ENCODE results near the gene SIPA1L2.

Gene SIPA1L2

GRCh38 chr1:232628335-232629249 lies 1.3 kb downstream of the SIPA1L2 start:
- Histone ChIP-seq H3K9me3 (ENCODE audit: control insufficient read depth in 5 of 5, low read length in 5 of 5) (no peaks in the 10 kb centered on the region), H3K9ac (ENCODE audit: low read length in 5 of 5) (peak overlapping the region in 4 of 5 donors; percentile 28 to 71 (median 69)), H3K4me1 (ENCODE audit: control insufficient read depth in 5 of 5, insufficient read depth in 5 of 5, low read length in 5 of 5) (peaks cover 0 to 30% (median 25%) of the 10 kb centered on the region in 5 donors), H3K27me3 (ENCODE audit: control insufficient read depth in 5 of 5, insufficient read depth in 4 of 5, low read length in 5 of 5) (peaks cover 0 to 6% (median 0%) of the 10 kb centered on the region in 5 donors), H3K4me3 (ENCODE audit: low read depth in 1 of 5, low read length in 5 of 5) (peak overlapping the region; percentile 59 to 80 (median 75)), H3K36me3 (ENCODE audit: control insufficient read depth in 5 of 5, insufficient read depth in 5 of 5, low read length in 5 of 5) (no peaks in the 10 kb centered on the region), H3K27ac (ENCODE audit: low read depth, low read length) (peak overlapping the region; percentile 62)

GRCh38 chr1:232627645-232628334 lies 2.1 kb downstream of the SIPA1L2 start:
- Histone ChIP-seq H3K27me3 (ENCODE audit: control insufficient read depth in 5 of 5, insufficient read depth in 4 of 5, low read length in 5 of 5) (peaks cover 0 to 6% (median 0%) of the 10 kb centered on the region in 5 donors), H3K9ac (ENCODE audit: low read length in 5 of 5) (no peak overlapping the region), H3K9me3 (ENCODE audit: control insufficient read depth in 5 of 5, low read length in 5 of 5) (no peaks in the 10 kb centered on the region), H3K4me3 (ENCODE audit: low read depth in 1 of 5, low read length in 5 of 5) (peak overlapping the region in 4 of 5 donors; percentile 19 to 80 (median 76)), H3K27ac (ENCODE audit: low read depth, low read length) (no peak overlapping the region), H3K4me1 (ENCODE audit: control insufficient read depth in 5 of 5, insufficient read depth in 5 of 5, low read length in 5 of 5) (peaks cover 0 to 31% (median 25%) of the 10 kb centered on the region in 5 donors), H3K36me3 (ENCODE audit: control insufficient read depth in 5 of 5, insufficient read depth in 5 of 5, low read length in 5 of 5) (no peaks in the 10 kb centered on the region)

GRCh38 chr1:232627171-232627570 lies 2.8 kb downstream of the SIPA1L2 start:
- Histone ChIP-seq H3K9ac (ENCODE audit: low read length in 5 of 5) (no peak overlapping the region), H3K9me3 (ENCODE audit: control insufficient read depth in 5 of 5, low read length in 5 of 5) (no peaks in the 10 kb centered on the region), H3K36me3 (ENCODE audit: control insufficient read depth in 5 of 5, insufficient read depth in 5 of 5, low read length in 5 of 5) (no peaks in the 10 kb centered on the region), H3K4me3 (ENCODE audit: low read depth in 1 of 5, low read length in 5 of 5) (peak overlapping the region in 2 of 5 donors; percentile 75 to 78), H3K27me3 (ENCODE audit: control insufficient read depth in 5 of 5, insufficient read depth in 4 of 5, low read length in 5 of 5) (peaks cover 0 to 6% (median 0%) of the 10 kb centered on the region in 5 donors), H3K4me1 (ENCODE audit: control insufficient read depth in 5 of 5, insufficient read depth in 5 of 5, low read length in 5 of 5) (peaks cover 0 to 36% (median 25%) of the 10 kb centered on the region in 5 donors), H3K27ac (ENCODE audit: low read depth, low read length) (no peak overlapping the region)

GRCh38 chr1:232626452-232626851 lies 3.5 kb downstream of the SIPA1L2 start:
- no peak overlapping the region for H3K9ac ChIP-seq (ENCODE audit: low read length in 5 of 5)
- no peaks in the 10 kb centered on the region for H3K9me3 ChIP-seq (ENCODE audit: control insufficient read depth in 5 of 5, low read length in 5 of 5)
- no peak overlapping the region for H3K27ac ChIP-seq (ENCODE audit: low read depth, low read length)
- H3K4me3 ChIP-seq (ENCODE audit: low read depth in 1 of 5, low read length in 5 of 5): no peak overlapping the region
- H3K4me1 ChIP-seq (ENCODE audit: control insufficient read depth in 5 of 5, insufficient read depth in 5 of 5, low read length in 5 of 5): peaks cover 0 to 36% (median 25%) of the 10 kb centered on the region in 5 donors
- peaks cover 0 to 6% (median 0%) of the 10 kb centered on the region in 5 donors for H3K27me3 ChIP-seq (ENCODE audit: control insufficient read depth in 5 of 5, insufficient read depth in 4 of 5, low read length in 5 of 5)
- H3K36me3 ChIP-seq (ENCODE audit: control insufficient read depth in 5 of 5, insufficient read depth in 5 of 5, low read length in 5 of 5): no peaks in the 10 kb centered on the region

GRCh38 chr1:232625319-232625868 lies 4.5 kb downstream of the SIPA1L2 start:
- Histone ChIP-seq H3K4me1 (ENCODE audit: control insufficient read depth in 5 of 5, insufficient read depth in 5 of 5, low read length in 5 of 5) (peaks cover under 1 to 40% (median 24%) of the 10 kb centered on the region in 5 donors), H3K27ac (ENCODE audit: low read depth, low read length) (no peak overlapping the region), H3K27me3 (ENCODE audit: control insufficient read depth in 5 of 5, insufficient read depth in 4 of 5, low read length in 5 of 5) (peaks cover 0 to 6% (median 0%) of the 10 kb centered on the region in 5 donors), H3K9me3 (ENCODE audit: control insufficient read depth in 5 of 5, low read length in 5 of 5) (no peaks in the 10 kb centered on the region), H3K36me3 (ENCODE audit: control insufficient read depth in 5 of 5, insufficient read depth in 5 of 5, low read length in 5 of 5) (no peaks in the 10 kb centered on the region), H3K4me3 (ENCODE audit: low read depth in 1 of 5, low read length in 5 of 5) (no peak overlapping the region), H3K9ac (ENCODE audit: low read length in 5 of 5) (no peak overlapping the region)

GRCh38 chr1:232624546-232625281 lies 5.2 kb downstream of the SIPA1L2 start:
- H3K27me3 ChIP-seq (ENCODE audit: control insufficient read depth in 5 of 5, insufficient read depth in 4 of 5, low read length in 5 of 5): peaks cover 0 to 6% (median 0%) of the 10 kb centered on the region in 5 donors
- no peak overlapping the region for H3K27ac ChIP-seq (ENCODE audit: low read depth, low read length)
- no peaks in the 10 kb centered on the region for H3K36me3 ChIP-seq (ENCODE audit: control insufficient read depth in 5 of 5, insufficient read depth in 5 of 5, low read length in 5 of 5)
- H3K4me3 ChIP-seq (ENCODE audit: low read depth in 1 of 5, low read length in 5 of 5): no peak overlapping the region
- peaks cover 3 to 42% (median 27%) of the 10 kb centered on the region in 5 donors for H3K4me1 ChIP-seq (ENCODE audit: control insufficient read depth in 5 of 5, insufficient read depth in 5 of 5, low read length in 5 of 5)
- no peak overlapping the region for H3K9ac ChIP-seq (ENCODE audit: low read length in 5 of 5)
- no peaks in the 10 kb centered on the region for H3K9me3 ChIP-seq (ENCODE audit: control insufficient read depth in 5 of 5, low read length in 5 of 5)

- Histone ChIP-seq H3K4me1 (ENCODE audit: control insufficient read depth in 5 of 5, insufficient read depth in 5 of 5, low read length in 5 of 5) (peaks cover 3 to 30% (median 15%) of the 10 kb centered on the region in 5 donors), H3K27me3 (ENCODE audit: control insufficient read depth in 5 of 5, insufficient read depth in 4 of 5, low read length in 5 of 5) (peaks cover 0 to 4% (median 0%) of the 10 kb centered on the region in 5 donors), H3K27ac (ENCODE audit: low read depth, low read length) (no peak overlapping the region), H3K9me3 (ENCODE audit: control insufficient read depth in 5 of 5, low read length in 5 of 5) (no peaks in the 10 kb centered on the region), H3K36me3 (ENCODE audit: control insufficient read depth in 5 of 5, insufficient read depth in 5 of 5, low read length in 5 of 5) (no peaks in the 10 kb centered on the region), H3K9ac (ENCODE audit: low read length in 5 of 5) (no peak overlapping the region), H3K4me3 (ENCODE audit: low read depth in 1 of 5, low read length in 5 of 5) (no peak overlapping the region)
These were observed 7.0 kb downstream of the SIPA1L2 start for GRCh38 chr1:232622981-232623380.

- Histone ChIP-seq H3K4me1 (ENCODE audit: control insufficient read depth in 5 of 5, insufficient read depth in 5 of 5, low read length in 5 of 5) (peaks cover 3 to 24% (median 13%) of the 10 kb centered on the region in 5 donors), H3K27me3 (ENCODE audit: control insufficient read depth in 5 of 5, insufficient read depth in 4 of 5, low read length in 5 of 5) (no peaks in the 10 kb centered on the region), H3K4me3 (ENCODE audit: low read depth in 1 of 5, low read length in 5 of 5) (no peak overlapping the region), H3K27ac (ENCODE audit: low read depth, low read length) (no peak overlapping the region), H3K36me3 (ENCODE audit: control insufficient read depth in 5 of 5, insufficient read depth in 5 of 5, low read length in 5 of 5) (no peaks in the 10 kb centered on the region), H3K9me3 (ENCODE audit: control insufficient read depth in 5 of 5, low read length in 5 of 5) (no peaks in the 10 kb centered on the region), H3K9ac (ENCODE audit: low read length in 5 of 5) (no peak overlapping the region)
These were observed 7.6 kb downstream of the SIPA1L2 start for GRCh38 chr1:232622378-232622777.

GRCh38 chr1:232621050-232621449 lies 8.9 kb downstream of the SIPA1L2 start:
- no peak overlapping the region for H3K9ac ChIP-seq (ENCODE audit: low read length in 5 of 5)
- no peaks in the 10 kb centered on the region for H3K36me3 ChIP-seq (ENCODE audit: control insufficient read depth in 5 of 5, insufficient read depth in 5 of 5, low read length in 5 of 5)
- H3K27ac ChIP-seq (ENCODE audit: low read depth, low read length): no peak overlapping the region
- peaks cover 3 to 20% (median 13%) of the 10 kb centered on the region in 5 donors for H3K4me1 ChIP-seq (ENCODE audit: control insufficient read depth in 5 of 5, insufficient read depth in 5 of 5, low read length in 5 of 5)
- no peaks in the 10 kb centered on the region for H3K9me3 ChIP-seq (ENCODE audit: control insufficient read depth in 5 of 5, low read length in 5 of 5)
- no peak overlapping the region for H3K4me3 ChIP-seq (ENCODE audit: low read depth in 1 of 5, low read length in 5 of 5)
- H3K27me3 ChIP-seq (ENCODE audit: control insufficient read depth in 5 of 5, insufficient read depth in 4 of 5, low read length in 5 of 5): no peaks in the 10 kb centered on the region
